Measurements from ENCODE around the gene TPSG1.

DNA sequence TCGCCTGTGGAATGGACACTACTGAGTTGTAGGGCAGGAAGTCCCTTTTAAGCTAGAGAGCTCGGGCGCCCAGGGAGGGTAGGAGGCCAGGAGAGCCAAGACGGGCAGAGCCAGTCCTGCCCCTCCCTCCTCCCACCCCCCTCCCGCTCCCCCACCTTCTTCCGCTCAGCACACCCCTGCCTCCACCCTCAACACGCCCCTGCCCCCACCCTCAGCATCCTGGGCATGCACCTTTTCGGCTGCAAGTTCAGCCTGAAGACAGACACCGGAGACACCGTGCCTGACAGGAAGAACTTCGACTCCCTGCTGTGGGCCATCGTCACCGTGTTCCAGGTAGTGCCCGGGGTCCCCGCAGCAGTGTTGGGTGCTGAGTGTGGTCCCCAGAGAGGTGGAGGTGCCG is 18.3 kb downstream of the TPSG1 start:
- TF ChIP-seq POLR2A (IDR thresholded peaks at IDR 0.05; ENCODE audit: low read depth, low read length) (no peak), TAF1 (IDR thresholded peaks at IDR 0.05; ENCODE audit: low read depth, low read length) (no peak)

All from GM12891 (cell line).